Measurements from ENCODE around the gene ADARB1.

DNA sequence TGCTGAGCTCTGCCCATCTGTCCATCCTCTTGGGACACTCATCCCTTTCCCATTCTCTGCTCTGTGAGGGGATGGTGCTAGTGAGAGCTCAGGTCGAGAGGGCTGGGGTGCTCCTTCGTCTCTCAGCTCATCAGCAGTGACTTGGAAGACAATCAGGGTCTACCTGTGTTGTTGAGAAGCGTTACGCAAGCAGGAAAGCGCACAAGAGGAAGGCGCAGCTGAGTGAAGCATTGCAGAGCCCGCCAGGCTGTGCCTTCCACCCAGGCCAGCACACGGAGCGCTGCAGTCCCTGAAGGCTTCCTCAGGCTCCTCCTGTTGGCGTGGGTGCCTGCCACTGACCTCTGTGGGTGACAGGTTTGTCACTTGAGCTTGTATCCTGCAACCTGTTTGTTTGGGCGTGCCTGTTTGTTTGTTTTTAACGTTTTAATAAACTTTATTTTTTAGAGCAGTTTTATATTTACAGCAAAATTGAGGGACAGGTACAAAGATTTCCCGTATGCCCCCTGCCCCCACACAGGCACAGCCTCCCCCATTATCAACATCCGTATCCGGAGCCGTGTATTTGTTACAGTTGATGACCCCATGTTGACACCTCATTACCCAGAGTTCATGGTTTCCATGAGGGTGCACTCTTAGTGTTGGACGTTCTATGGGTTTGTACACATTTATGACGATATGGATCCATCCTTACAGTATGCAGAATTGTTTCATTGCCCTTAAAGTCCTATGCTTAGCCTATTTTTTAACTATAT is 36.7 kb downstream of the ADARB1 start:
- TF ChIP-seq TAF1 (IDR thresholded peaks at IDR 0.05; ENCODE audit: borderline replicate concordance, low read depth, low read length), result no peak
- TF ChIP-seq POLR2AphosphoS5 (IDR thresholded peaks at IDR 0.05; ENCODE audit: low read depth, low read length), result no peak
- TF ChIP-seq PBX3 (IDR thresholded peaks at IDR 0.05), result no peak
- no peak for TF ChIP-seq CTCF (IDR thresholded peaks at IDR 0.05)
- no peak for TF ChIP-seq EZH2phosphoT487 (IDR thresholded peaks at IDR 0.05; ENCODE audit: borderline replicate concordance, low read depth)
- TF ChIP-seq EP300 (IDR thresholded peaks at IDR 0.05; ENCODE audit: borderline replicate concordance in 1 of 2, low read depth in 1 of 2, low read length in 1 of 2), result no peak
- TF ChIP-seq RFX5 (IDR thresholded peaks at IDR 0.05; ENCODE audit: low read length), result no peak
- no peak for TF ChIP-seq REST (IDR thresholded peaks at IDR 0.05; ENCODE audit: low read depth, low read length)
- TF ChIP-seq, protein P1, sequence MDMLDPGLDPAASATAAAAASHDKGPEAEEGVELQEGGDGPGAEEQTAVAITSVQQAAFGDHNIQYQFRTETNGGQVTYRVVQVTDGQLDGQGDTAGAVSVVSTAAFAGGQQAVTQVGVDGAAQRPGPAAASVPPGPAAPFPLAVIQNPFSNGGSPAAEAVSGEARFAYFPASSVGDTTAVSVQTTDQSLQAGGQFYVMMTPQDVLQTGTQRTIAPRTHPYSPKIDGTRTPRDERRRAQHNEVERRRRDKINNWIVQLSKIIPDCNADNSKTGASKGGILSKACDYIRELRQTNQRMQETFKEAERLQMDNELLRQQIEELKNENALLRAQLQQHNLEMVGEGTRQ (IDR thresholded peaks at IDR 0.05; ENCODE audit: borderline replicate concordance, low read depth, low read length), result no peak
- TF ChIP-seq SMC3 (IDR thresholded peaks at IDR 0.05; ENCODE audit: low read depth, low read length), result no peak
- TF ChIP-seq RCOR1 (IDR thresholded peaks at IDR 0.05; ENCODE audit: low read length), result no peak
- TF ChIP-seq FOXM1 (IDR thresholded peaks at IDR 0.05; ENCODE audit: low read depth), result no peak
